Epidermal melanocyte (primary cell): Measurements from ENCODE around the gene EXOSC2.
A peak's percentile ranks its signal among the peaks of the same experiment; 100 is the strongest.
"Not testable (repeated sequence)": the region's sequence is repeated elsewhere in the genome, so short reads cannot be mapped to it uniquely, and the experiment has no call there.

ENCODE experiments used
- DNase-seq: peaks from one replicate; pipeline ENCODE4 v3.0.0; 2011; ENCODE audit warnings: low spot score; ENCODE audit not compliant: insufficient read length

EXOSC2 gene

GRCh38 chr9:130667120-130667435, 26.5 kb upstream of the EXOSC2 start:
- DNase-seq: no peak

- DNase-seq: no peak
Measured at GRCh38 chr9:130668196-130668595, 25.4 kb upstream of the EXOSC2 start.

- DNase-seq: no peak
Measured at GRCh38 chr9:130668659-130669058, 24.9 kb upstream of the EXOSC2 start.

- DNase-seq: no peak
Measured at GRCh38 chr9:130669965-130670364, 23.6 kb upstream of the EXOSC2 start.

- DNase-seq: no peak
Measured at GRCh38 chr9:130670644-130671043, 22.9 kb upstream of the EXOSC2 start.

GRCh38 chr9:130672466-130672865, 21.1 kb upstream of the EXOSC2 start:
- DNase-seq: no peak

GRCh38 chr9:130672933-130673615, 20.5 kb upstream of the EXOSC2 start:
- DNase-seq: no peak

- no peak for DNase-seq
Measured at GRCh38 chr9:130675396-130675795, 18.2 kb upstream of the EXOSC2 start.

GRCh38 chr9:130677252-130677651, 16.3 kb upstream of the EXOSC2 start:
- DNase-seq: no peak

- no peak for DNase-seq
Measured at GRCh38 chr9:130680836-130681768, 12.5 kb upstream of the EXOSC2 start.

GRCh38 chr9:130681769-130682420, 11.7 kb upstream of the EXOSC2 start:
- no peak for DNase-seq

GRCh38 chr9:130682421-130683121, 11.0 kb upstream of the EXOSC2 start:
- peak; percentile 98 for DNase-seq

- DNase-seq: no peak
Measured at GRCh38 chr9:130685104-130685503, 8.5 kb upstream of the EXOSC2 start.

- DNase-seq: not testable (repeated sequence)
Measured at GRCh38 chr9:130685945-130686344, 7.6 kb upstream of the EXOSC2 start.

GRCh38 chr9:130687615-130688014, 6.0 kb upstream of the EXOSC2 start:
- no peak for DNase-seq

GRCh38 chr9:130688072-130688471, 5.5 kb upstream of the EXOSC2 start:
- DNase-seq: no peak

GRCh38 chr9:130689572-130689936, 4.0 kb upstream of the EXOSC2 start:
- no peak for DNase-seq

GRCh38 chr9:130689937-130690700, 3.5 kb upstream of the EXOSC2 start:
- DNase-seq: no peak

GRCh38 chr9:130692321-130692720, 1.3 kb upstream of the EXOSC2 start:
- DNase-seq: no peak

GRCh38 chr9:130693101-130693425, 517 bp upstream of the EXOSC2 start:
- no peak for DNase-seq

GRCh38 chr9:130694205-130694604, 625 bp downstream of the EXOSC2 start:
- DNase-seq: no peak
